Lung (tissue), 12 donors: ENCODE measurements around the gene PTK6. TPM values are rescaled to one million over a fixed set of nuclear protein-coding genes. Genes with fewer than 3 reads are reported as not detected.
A peak's percentile ranks its signal among the peaks of the same experiment; 100 is the strongest.

Experiments
- ATAC-seq: fragments of 200-7000 bp; cut with Tn5 transposase; one replicate; pipeline ENCODE4 v1.9.1; 2020; ENCODE audit warnings: moderate number of reproducible peaks; ENCODE audit not compliant: insufficient read depth, low FRiP score
- DNase-seq, 3 donors: peaks; one replicate each; pipeline ENCODE4 v3.0.0-alpha.2; 2013 to 2017
- H3K27ac ChIP-seq, 2 donors: one replicate each; pipeline ENCODE4 v1.5.1; 2013; ENCODE audit warnings: mild to moderate bottlenecking in 2 of 2, moderate library complexity in 2 of 2, control low read depth in 1 of 2, inconsistent platforms in 1 of 2, low read depth in 1 of 2, low read length in 1 of 2
- H3K27me3 ChIP-seq, 3 donors: one replicate each; pipeline ENCODE4 v1.5.1; 2013; ENCODE audit warnings: low read length in 2 of 3; ENCODE audit not compliant: control insufficient read depth in 3 of 3, insufficient read depth in 3 of 3
- H3K36me3 ChIP-seq, 4 donors: one replicate each; pipeline ENCODE4 v1.5.1; 2013; ENCODE audit warnings: low read length in 4 of 4, mild to moderate bottlenecking in 1 of 4, moderate library complexity in 1 of 4; ENCODE audit not compliant: control insufficient read depth in 4 of 4, insufficient read depth in 4 of 4
- H3K4me1 ChIP-seq, 5 donors: one replicate each; pipeline ENCODE4 v1.5.1; 2013; ENCODE audit warnings: low read length in 5 of 5, mild to moderate bottlenecking in 2 of 5, moderate library complexity in 1 of 5; ENCODE audit not compliant: control insufficient read depth in 5 of 5, insufficient read depth in 5 of 5
- H3K4me3 ChIP-seq: one replicate; pipeline ENCODE4 v1.5.1; 2013; ENCODE audit warnings: mild to moderate bottlenecking, control low read depth, moderate library complexity
- H3K9ac ChIP-seq, 2 donors: one replicate each; pipeline ENCODE4 v1.5.1; 2013; ENCODE audit warnings: low read length in 2 of 2, control low read depth in 1 of 2; ENCODE audit not compliant: insufficient read depth in 1 of 2
- H3K9me3 ChIP-seq, 4 donors: one replicate each; pipeline ENCODE4 v1.5.1; 2013; ENCODE audit warnings: low read length in 3 of 4, mild to moderate bottlenecking in 1 of 4, moderate library complexity in 1 of 4; ENCODE audit not compliant: control insufficient read depth in 4 of 4, insufficient read depth in 3 of 4
- CTCF ChIP-seq: IDR thresholded peaks from 2 replicates; pipeline ENCODE4 v1.5.1; 2012; ENCODE audit warnings: mild to moderate bottlenecking; ENCODE audit errors: control extremely low read depth, extremely low read depth
- WGBS, 2 donors: extraction: QIAGEN DNeasy Blood & Tissue Kit; methylation state at CpG; one replicate each; pipeline ENCODE4 v1.1.7; 2013; 5-methylcytosine and 5-hydroxymethylcytosine counted together
- polyA plus RNA-seq, 2 donors: library from polyadenylated mRNA; stranded (reverse); fragments of 200-250 nt; gene quantifications; one replicate each; pipeline ENCODE4 v1.2.1, GENCODE V29; 2013
- total RNA-seq, 2 donors: library from RNA; depleted of rRNA in 1 of 2; stranded (reverse); fragments of >200 nt in 1 of 2; gene quantifications; one replicate each; pipeline ENCODE4 v1.2.1, GENCODE V29; 2014 to 2021
- donor health status: control.
- donor health status: control.
- donor health status: Bipolar disorder and iron deficiency.
- donor health status: healthy.
- donor health status: DM: yes; HTN: yes; CAD: no.

Gene PTK6
- total and polyA plus RNA-seq, 4 donors: 0.34 to 5.1 (median 3.7) TPM

GRCh38 chr20:63500902-63501817 is 36.0 kb downstream of the PTK6 start:
- Histone ChIP-seq H3K4me3 (no peak overlapping the region), H3K36me3 (no peaks in the 10 kb centered on the region), H3K9ac (no peak overlapping the region), H3K27me3 (peaks cover 15 to 50% (median 21%) of the 10 kb centered on the region in 3 donors), H3K4me1 (peaks cover 0 to 8% (median 2%) of the 10 kb centered on the region in 5 donors), H3K27ac (peak overlapping the region in 1 of 2 donors; percentile 78), H3K9me3 (peaks cover 0 to 16% (median 5%) of the 10 kb centered on the region in 4 donors)
- ATAC-seq (no peak), DNase-seq (no peak)
- 83 to 88% methylated on average over 27 of the region's 27 CpGs for WGBS, 2 donors
- no peak for TF ChIP-seq CTCF

DNA sequence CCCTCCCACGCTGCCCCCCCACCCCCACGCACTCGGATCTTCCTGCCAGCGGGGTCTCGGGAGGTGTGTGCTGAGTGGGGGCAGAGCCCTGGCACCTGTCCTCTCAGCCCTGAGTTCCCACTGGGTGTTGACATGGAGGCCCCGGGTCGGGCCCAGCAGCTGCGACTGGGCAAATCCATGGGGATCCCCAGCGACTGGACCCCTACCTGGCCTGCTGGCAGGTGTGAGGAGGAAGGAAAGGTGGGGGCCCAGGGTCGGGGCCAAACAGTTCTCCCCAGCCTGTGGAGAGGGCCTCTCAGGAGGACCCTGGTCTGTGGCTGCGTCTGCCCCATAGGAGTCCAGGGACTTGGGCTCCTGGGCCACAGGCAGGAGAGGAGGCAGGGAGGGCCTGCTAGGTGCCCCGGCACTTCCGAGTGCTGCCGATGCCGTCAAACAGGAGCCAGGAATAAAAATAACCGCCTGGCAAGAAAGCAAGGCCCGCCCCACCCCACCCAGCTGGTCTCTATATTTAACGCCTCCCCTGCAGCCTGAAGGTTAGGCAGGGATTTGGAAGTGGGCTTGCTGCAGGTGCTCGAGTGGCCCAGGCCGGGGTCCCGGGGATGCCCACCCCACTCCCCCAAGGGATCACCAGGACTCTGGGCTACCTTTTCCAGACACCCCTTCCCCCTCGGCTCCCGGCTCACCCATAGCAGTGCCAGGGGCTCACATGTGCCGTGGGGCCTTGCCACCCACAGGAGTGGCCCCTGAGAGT is 36.9 kb downstream of the PTK6 start:
- no peak for DNase-seq
- TF ChIP-seq CTCF: no peak
- Histone ChIP-seq H3K36me3 (no peaks in the 10 kb centered on the region), H3K4me1 (peaks cover 0 to 8% (median 2%) of the 10 kb centered on the region in 5 donors), H3K27ac (peak overlapping the region in 1 of 2 donors; percentile 74), H3K4me3 (no peak overlapping the region), H3K9ac (no peak overlapping the region), H3K27me3 (peaks cover 15 to 50% (median 21%) of the 10 kb centered on the region in 3 donors), H3K9me3 (peaks cover 0 to 10% (median 4%) of the 10 kb centered on the region in 4 donors)
- ATAC-seq: no peak
- 80 to 88% methylated on average over 24 of the region's 24 CpGs for WGBS, 2 donors

DNA sequence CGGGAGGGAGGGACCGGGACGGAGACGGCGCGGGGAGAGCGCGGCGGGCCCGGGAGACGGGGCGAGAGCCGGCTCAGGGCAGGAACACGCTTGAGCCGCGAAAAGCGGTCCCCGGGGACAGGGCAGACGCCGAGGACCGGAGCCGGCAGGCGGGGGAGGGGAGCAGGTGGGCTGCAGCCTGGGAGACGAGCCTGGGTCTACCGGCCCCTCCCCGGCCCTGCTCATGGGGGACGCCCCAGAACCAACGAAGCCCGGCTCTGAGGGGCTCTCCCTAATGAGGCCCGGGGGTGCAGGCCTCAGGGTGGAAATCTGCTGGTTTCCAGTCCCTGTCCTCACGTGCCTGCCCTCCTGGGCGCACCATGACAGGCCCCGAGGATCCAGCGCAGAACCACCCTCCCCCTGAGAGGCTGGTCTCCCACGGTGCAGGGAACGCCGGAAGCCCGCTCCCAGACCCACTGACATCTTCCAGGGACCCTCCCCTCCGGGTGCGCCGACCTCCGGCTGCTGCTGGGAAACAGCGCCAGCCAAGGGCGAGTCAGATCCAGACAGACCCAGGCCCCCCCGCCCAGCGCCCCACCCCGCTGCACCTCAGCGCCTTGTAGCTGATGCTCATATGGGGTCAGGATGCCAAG is 37.7 kb downstream of the PTK6 start:
- DNase-seq (no peak), ATAC-seq (no peak)
- H3K4me1 ChIP-seq: peaks cover 0 to 8% (median 2%) of the 10 kb centered on the region in 5 donors
- peaks cover 0 to 2% (median under 1%) of the 10 kb centered on the region in 4 donors for H3K9me3 ChIP-seq
- H3K4me3 ChIP-seq: no peak overlapping the region
- no peak for TF ChIP-seq CTCF
- peaks cover 17 to 50% (median 21%) of the 10 kb centered on the region in 3 donors for H3K27me3 ChIP-seq
- WGBS, 2 donors: 8 to 15% methylated on average over 34 to 48 of the region's 48 CpGs
- no peak overlapping the region for H3K9ac ChIP-seq
- H3K36me3 ChIP-seq: no peaks in the 10 kb centered on the region
- peak overlapping the region in 1 of 2 donors; percentile 74 for H3K27ac ChIP-seq
